ENCODE results near the gene PFDN1. TPM values are rescaled to one million over a fixed set of nuclear protein-coding genes. Genes with fewer than 3 reads are reported as not detected.

PFDN1 gene
- total and polyA plus RNA-seq, 8 donors, result 28.6 to 137 (median 74.2) TPM

GRCh38 chr5:140319833-140320232, 16.9 kb upstream of the PFDN1 start:
- DNase-seq, result no peak

GRCh38 chr5:140318792-140319191, 15.9 kb upstream of the PFDN1 start:
- H3K27me3 ChIP-seq, result no peaks in the 10 kb centered on the region
- intact Hi-C loops (cut with DNase I; ENCODE audit: low total_unique reads), result no loop called here
- peaks cover 18 to 29% (median 20%) of the 10 kb centered on the region in 4 donors for H3K4me1 ChIP-seq
- TF ChIP-seq CTCF (IDR thresholded peaks at IDR 0.05), result no peak
- TF ChIP-seq EP300 (IDR thresholded peaks at IDR 0.05), result no peak
- DNase-seq, result no peak
- no peak overlapping the region for H3K27ac ChIP-seq
- H3K9me3 ChIP-seq, result no peaks in the 10 kb centered on the region
- 78 to 93% (median 81%) methylated on average over 4 of the region's 4 CpGs for WGBS, 5 donors
- no peaks in the 10 kb centered on the region for H3K36me3 ChIP-seq
- H3K4me3 ChIP-seq, result no peak overlapping the region

More at GRCh38 chr5:140319833-140320232, 16.9 kb upstream of the PFDN1 start:
- Histone ChIP-seq H3K36me3 (no peaks in the 10 kb centered on the region), H3K27me3 (no peaks in the 10 kb centered on the region), H3K27ac (no peak overlapping the region), H3K4me3 (no peak overlapping the region), H3K4me1 (peaks cover 28 to 40% (median 30%) of the 10 kb centered on the region in 4 donors), H3K9me3 (no peaks in the 10 kb centered on the region)
- WGBS, 5 donors, result 89 to 100% (median 95%) methylated on average over 1 of the region's 1 CpG
- TF ChIP-seq POLR2AphosphoS5 (IDR thresholded peaks at IDR 0.05), result no peak
- no peak for TF ChIP-seq CTCF (IDR thresholded peaks at IDR 0.05)
- no peak for TF ChIP-seq POLR2A (IDR thresholded peaks at IDR 0.05)
- TF ChIP-seq EP300 (IDR thresholded peaks at IDR 0.05), result no peak
- intact Hi-C loops (cut with DNase I; ENCODE audit: low total_unique reads), result no loop called here

GRCh38 chr5:140317859-140318258, 15.0 kb upstream of the PFDN1 start:
- H3K36me3 ChIP-seq, result no peaks in the 10 kb centered on the region
- H3K4me1 ChIP-seq, result peaks cover 9 to 22% (median 10%) of the 10 kb centered on the region in 4 donors
- H3K27ac ChIP-seq, result no peak overlapping the region
- TF ChIP-seq CTCF (IDR thresholded peaks at IDR 0.05), result no peak
- TF ChIP-seq POLR2A (IDR thresholded peaks at IDR 0.05), result no peak
- no peak for TF ChIP-seq POLR2AphosphoS5 (IDR thresholded peaks at IDR 0.05)
- no peak for TF ChIP-seq EP300 (IDR thresholded peaks at IDR 0.05)
- intact Hi-C loops (cut with DNase I; ENCODE audit: low total_unique reads), result no loop called here
- WGBS, 5 donors, result 83 to 91% (median 89%) methylated on average over 5 of the region's 5 CpGs
- H3K4me3 ChIP-seq, result no peak overlapping the region
- no peak for DNase-seq
- H3K9me3 ChIP-seq, result no peaks in the 10 kb centered on the region
- no peaks in the 10 kb centered on the region for H3K27me3 ChIP-seq

- H3K9me3 ChIP-seq, result no peaks in the 10 kb centered on the region
- H3K4me3 ChIP-seq, result no peak overlapping the region
- no peak for DNase-seq
- H3K27me3 ChIP-seq, result no peaks in the 10 kb centered on the region
- WGBS, 5 donors, result 80 to 92% (median 84%) methylated on average over 7 of the region's 7 CpGs
- H3K27ac ChIP-seq, result peak overlapping the region in 4 of 5 donors; percentile 40 to 81 (median 66)
- intact Hi-C loops (cut with DNase I; ENCODE audit: low total_unique reads), result no loop called here
- no peaks in the 10 kb centered on the region for H3K36me3 ChIP-seq
- TF ChIP-seq POLR2A (IDR thresholded peaks at IDR 0.05), result no peak
- no peak for TF ChIP-seq CTCF (IDR thresholded peaks at IDR 0.05)
- no peak for TF ChIP-seq EP300 (IDR thresholded peaks at IDR 0.05)
- TF ChIP-seq POLR2AphosphoS5 (IDR thresholded peaks at IDR 0.05), result no peak
- peaks cover 0 to 26% (median 7%) of the 10 kb centered on the region in 4 donors for H3K4me1 ChIP-seq
Measured at GRCh38 chr5:140312791-140313189, 9.9 kb upstream of the PFDN1 start.
